Mesenteric fat pad (tissue), 1 donor: ENCODE measurements around the gene DDR1. TPM values are rescaled to one million over a fixed set of nuclear protein-coding genes. Genes with fewer than 3 reads are reported as not detected.

Experiments used
- DNase-seq: peaks from one replicate; pipeline ENCODE4 v3.0.0-alpha.2; 2020; ENCODE audit warnings: low spot score
- long read RNA-seq: library from polyadenylated mRNA; unstranded; transcript quantifications from one replicate; pipeline ENCODE4 v2.0.0, GENCODE V29; 2020
- total RNA-seq: library from RNA; stranded (reverse); fragmentation: NEBNext Ultra II Directional; extraction: Animal tissue kit (Norgen Biotek cat#: 25700); gene quantifications from one replicate; pipeline ENCODE4 v1.2.1, GENCODE V29; 2021
- donor health status: DM: yes; HTN: yes; CAD: no.

The DDR1 gene
- total RNA-seq, result 82.1 TPM
- long read RNA-seq, partial matches to known transcripts, result 42 of 55 reads
- long read RNA-seq, other reads (novel, unspliced or antisense), result 11 of 55 reads

DNA sequence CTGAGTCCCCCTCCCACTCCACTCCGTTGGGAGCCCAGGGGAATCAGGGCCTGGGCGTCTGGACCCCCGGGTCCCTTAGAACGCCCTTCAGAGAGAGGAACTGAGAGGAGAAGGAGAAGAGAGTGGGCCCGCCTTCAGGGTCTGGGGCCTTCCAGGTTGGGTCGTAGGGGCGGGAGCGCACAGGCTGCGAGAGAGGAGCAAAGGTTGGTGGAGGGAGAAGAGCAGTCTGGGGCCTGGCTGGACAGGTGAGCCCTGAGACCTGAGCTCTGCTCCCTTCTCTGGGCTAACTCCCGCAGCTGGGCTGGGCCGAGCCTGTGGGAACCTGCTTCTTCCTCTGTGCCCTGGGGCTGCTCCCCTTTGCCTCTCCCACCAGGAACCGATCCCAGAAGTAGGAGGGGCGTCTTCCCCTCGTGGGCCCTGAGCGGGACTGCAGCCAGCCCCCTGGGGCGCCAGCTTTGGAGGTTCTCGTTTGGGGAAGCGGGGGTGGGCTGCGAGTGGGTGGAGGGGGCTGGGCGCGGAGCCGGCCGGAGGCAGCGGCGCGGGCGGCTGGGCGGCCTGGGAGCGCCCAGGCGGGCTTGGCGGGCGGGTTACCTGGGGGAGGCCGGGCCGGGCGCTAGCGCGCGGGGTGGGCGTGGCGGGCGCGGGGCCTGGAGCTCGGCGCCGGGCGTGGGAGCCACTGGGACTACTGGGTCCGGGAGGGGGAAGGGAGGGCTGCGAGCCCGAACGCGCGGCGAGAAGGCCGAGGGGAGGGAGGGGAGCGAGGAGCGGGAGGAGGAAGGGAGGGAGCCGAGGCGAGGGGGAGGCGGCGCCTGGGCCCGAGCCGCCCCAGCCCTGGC lies at the start of gene DDR1:
Gene DDR1, plus strand, starts transcription at position 835 of the 836 bp plus-strand sequence. CDS start 4,211 bp downstream, outside the sequence.
- DNase-seq, result peak; percentile 91

- no peak for DNase-seq
Measured at GRCh38 chr6:30834646-30835045, 49.7 kb upstream of the DDR1 start.

GRCh38 chr6:30835576-30835975 lies 48.7 kb upstream of the DDR1 start:
- no peak for DNase-seq

DNA sequence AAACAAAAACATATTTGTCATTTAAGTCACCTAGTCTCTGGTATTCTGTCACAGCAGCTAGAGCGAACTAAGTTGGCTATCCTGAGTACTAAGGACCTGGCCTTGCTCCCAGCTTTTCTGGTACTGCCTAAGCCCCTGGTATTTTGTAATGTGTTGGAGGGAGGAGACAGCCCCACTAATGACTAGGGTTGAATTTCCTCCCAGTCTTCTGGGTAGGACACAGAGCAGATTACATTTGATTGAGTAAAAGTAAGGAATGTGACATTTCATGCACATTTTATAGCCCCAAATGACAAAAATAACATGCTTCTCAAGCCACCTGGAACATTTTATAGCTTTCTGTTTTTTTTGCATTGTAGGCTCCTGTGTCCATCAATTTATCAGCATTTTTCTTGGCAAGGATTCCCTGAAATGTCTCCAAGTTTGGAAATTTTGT lies 47.9 kb upstream of the DDR1 start:
- no peak for DNase-seq

DNA sequence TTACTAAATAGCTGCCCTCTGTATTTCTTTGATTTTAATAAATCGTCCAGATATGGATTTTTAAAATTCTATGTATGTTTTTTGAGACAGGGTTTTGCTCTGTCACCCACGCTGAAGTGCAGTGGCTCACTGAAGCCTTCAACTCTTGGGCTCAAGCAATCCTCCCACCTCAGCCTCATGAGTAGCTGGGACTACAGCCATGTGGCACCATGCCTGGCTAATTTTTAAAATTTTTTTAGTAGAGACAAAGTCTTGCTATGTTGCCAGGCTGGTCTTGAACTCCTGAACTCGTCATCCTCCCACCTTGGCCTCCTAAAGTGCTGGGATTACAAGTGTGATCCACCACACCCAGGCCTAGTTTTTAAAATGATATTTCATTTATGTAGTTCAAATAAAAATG lies 47.4 kb upstream of the DDR1 start:
- no peak for DNase-seq

- no peak for DNase-seq
Measured at GRCh38 chr6:30837432-30837831, 46.9 kb upstream of the DDR1 start.

DNA sequence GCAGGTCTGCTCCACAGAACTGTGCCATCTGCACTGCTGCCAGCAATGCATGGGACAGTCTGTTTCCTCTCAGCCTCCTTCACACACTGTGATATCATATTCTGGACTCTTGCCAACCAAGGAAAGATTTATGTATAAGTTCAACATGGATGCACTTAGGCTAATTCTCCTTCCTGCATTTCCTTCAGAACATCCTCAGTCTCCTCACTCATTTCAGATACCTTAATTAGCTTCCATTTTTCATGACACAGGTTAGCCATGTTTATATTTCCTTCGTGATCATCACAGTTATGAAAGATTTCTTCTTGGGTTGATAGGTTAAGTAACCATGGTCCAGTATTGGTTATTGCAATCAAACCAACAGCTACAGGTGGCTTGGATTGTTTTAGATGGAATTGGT lies 46.4 kb upstream of the DDR1 start:
- DNase-seq, result no peak

DNA sequence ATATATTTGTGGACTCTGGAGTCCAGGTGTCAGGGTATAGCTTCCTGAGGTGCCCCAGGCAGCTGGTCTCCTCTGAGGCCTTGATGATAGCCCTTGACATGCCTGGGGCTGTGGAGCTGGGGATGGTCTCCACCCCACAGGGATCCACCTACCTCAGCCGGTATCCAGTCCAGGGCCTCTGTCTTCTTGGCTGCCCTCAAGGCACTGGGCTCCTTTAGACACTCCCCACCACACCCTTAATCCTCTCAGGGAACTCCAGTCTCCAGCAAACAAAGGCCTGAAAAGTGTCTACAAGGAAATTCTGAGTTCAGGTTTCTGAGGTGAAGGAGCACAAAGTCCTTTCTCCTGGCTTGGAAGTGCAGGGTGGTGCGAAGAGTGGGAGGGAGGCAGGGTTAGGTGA lies 44.6 kb upstream of the DDR1 start:
- DNase-seq, result no peak

DNA sequence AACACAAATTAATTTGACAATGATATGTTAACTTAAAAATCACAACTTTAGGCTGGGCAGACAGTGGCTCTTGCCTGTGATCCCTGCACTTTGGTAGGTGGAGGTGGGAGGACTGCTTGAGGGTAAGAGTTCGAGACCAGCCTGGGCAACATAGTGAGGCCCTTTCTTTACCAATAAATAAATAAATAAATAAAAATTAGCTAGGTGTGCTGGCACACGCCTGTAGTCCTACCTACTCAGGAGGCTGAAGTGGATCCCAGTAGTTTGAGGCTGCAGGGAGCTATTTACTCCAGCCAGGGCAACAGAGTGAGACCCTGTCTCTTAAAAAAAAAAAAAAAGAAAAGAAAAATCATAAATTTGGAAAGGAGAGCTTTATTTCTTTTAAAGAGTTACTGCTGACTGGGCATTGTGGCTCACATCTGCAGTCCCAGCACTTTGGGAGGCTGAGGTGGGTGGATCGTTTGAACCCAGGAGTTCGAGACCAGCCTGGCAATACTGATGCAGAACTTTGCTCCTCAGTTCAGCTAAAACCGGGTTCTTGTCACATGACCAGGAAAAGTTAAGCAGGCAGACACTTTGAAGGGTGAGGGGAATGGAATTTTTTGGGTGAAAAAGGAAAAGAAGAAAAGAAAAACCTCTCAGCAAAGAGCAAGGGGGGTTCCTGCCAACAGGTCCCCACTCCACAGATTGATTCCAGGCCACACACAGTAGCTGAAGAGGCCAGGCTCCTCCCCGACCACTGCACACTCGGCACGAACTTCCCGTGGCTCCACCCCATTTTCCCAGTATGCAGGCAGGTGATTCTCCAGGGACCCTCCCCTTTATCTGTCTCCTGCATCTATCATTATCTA lies 44.0 kb upstream of the DDR1 start:
- no peak for DNase-seq

- DNase-seq, result no peak
Measured at GRCh38 chr6:30840935-30841643, 43.2 kb upstream of the DDR1 start.

GRCh38 chr6:30841644-30842504 lies 42.4 kb upstream of the DDR1 start:
- no peak for DNase-seq

DNA sequence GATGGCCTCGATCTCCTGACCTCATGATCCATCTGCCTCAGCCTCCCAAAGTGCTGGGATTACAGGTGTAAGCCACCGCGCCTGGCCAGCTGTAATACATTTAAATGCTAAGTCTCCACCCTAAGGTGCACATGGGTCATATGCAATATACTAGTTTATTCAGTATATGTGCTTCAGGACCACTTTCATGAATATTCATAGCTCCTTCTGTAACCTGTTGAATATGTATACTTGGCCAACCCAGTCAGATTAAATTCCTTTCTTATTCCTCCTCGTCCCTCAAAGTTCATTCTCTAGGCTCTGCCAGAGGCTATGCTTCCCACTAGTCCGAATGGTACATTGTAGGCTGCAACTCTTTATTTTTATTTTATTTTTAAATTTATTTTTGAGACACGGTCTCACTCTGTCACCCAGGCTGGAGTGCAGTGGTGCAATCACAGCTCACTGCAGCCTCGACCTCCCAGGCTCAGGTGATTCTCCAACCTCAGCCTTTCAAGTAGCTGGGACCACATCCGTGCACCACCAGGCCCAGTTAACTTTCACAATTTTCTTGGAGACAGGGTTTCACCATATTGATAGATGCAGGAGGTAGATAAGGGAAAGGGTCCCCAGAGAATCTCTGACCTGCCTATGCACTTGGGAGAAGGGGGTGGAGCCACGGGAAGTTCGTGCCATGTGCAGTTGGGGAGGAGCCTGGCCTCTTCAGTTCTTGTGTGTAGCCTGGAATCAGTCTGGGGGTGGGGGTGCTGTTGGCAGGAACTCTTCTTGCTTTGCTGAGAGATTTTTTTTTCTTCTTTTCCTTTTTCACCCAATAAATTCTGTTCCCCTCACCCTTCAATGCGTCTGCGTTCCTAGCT lies 41.3 kb upstream of the DDR1 start:
- no peak for DNase-seq

DNA sequence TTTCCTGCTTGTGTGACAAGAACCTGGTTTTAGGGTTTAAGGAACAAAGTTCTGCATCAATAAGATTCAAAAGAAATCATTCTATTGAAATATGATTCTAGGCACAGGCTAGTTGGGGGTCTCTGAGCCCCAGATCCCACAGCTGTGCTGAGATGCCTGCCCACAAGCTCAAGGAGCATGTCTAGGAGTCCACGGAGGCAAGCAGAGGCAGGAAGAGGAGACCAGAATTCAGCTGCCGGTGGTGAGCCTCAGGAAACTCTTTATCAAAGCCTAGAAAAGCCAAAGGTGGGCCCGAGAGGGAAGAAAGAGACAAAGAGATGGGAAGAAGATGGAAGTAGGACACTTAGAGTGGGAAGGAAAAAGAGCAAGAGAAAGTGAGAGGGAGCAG lies 40.7 kb upstream of the DDR1 start:
- no peak for DNase-seq

DNA sequence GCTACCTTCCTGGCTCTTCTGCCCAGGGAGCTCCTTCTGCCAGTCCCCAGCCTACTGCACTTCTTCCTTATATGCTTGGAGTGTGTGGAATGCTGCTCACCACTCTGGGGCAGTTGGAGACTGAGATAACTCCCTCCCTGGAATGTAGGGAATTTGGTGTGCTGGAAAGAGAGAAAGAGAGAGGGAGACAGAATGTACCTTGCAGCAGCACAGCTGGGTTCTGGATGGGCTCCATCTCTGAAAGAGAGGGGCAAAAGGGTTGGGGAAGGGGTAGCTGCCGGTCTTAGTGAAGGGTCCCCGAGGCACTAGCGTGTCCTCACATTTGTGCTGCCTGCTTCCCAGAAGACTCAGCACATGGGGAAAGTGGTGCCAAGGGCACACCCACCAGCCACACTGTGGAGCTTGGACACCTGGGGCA lies 40.2 kb upstream of the DDR1 start:
- no peak for DNase-seq

DNA sequence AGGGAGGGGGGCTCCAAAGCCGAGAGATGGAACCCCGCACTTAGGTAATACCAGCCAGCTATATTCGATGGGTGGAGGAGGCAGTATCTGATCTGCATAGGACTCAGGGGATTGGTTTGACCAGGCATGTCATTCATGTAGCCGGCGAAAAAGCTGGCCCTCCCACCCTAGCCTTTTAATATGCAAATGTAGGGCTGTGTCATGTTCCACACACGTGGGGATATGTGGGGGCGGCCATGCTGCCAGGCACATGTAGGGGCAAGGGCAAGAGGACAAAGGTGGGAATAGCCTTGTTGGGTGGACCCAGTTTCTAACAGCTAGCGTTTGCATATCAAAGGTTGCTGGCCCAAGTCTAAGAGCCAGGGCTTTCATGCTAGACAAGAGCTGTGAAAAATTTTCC lies 39.1 kb upstream of the DDR1 start:
- no peak for DNase-seq

DNA sequence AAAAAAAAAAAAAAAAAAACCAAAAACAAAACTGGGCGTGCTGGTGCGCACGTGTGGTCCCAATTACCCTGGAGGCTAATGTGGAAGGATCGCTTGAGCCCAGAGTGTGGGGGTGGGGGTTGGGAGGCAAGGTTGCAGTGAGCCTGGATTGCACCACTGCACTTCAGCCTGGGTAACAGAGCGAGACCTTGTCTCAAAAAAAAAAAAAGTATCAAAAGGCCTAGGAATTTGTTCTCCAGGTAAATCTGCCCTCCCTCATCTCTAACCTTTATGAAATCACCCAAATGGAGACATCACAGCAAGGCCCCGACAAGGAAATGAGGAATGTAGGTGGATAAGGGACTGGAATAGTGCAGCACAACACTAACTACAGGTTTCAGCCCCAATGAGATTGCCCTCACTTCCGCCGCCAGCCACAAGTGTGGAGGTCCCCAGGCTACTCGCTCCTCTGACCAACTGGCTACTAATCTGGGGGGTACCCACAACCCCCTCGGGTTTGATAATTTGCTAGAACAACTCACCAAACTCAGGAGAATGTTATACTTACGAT lies 36.8 kb upstream of the DDR1 start:
- DNase-seq, result no peak

- no peak for DNase-seq
Measured at GRCh38 chr6:30847971-30848436, 36.3 kb upstream of the DDR1 start.

DNA sequence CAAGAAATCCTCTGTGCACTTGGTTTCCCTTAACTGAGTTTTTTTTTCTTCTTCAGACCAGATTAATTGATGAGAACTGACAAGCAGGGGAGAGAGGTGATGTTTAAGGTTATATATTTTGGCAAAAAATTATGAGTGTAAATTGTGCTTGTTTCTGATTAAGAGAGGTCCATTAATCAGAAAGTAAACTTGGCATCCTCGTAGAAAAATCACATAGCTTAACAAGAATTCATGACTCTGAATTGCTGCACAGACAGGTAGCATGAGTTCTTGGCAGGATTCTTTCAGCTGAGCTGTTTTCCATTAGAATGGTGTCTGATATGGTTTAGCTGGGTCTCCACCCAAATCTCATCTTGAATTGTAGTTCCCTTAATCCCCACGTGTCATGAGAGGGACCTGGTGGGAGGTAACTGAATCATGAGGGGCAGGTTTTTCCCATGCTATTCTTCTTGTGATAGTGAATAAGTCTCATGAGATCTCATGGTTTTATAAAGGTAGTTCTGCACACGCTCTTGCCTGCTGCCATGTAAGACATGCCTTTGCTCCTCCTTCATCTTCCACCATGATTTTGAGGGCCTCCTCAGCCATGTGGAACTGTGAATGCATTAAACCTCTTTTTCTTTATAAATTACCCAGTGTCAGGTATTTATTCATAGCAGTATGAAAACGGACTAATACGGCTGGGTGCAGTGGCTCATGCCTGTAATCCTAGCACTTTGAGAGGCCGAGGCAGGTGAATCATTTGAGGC lies 34.2 kb upstream of the DDR1 start:
- no peak for DNase-seq
